Measurements from ENCODE around the gene OR51V1.
"Not testable (repeated sequence)": the region's sequence is repeated elsewhere in the genome, so short reads cannot be mapped to it uniquely, and the experiment has no call there.

GRCh38 chr11:5161045-5161444 is 39.4 kb downstream of the OR51V1 start:
- TF ChIP-seq CTCF (conservative IDR thresholded peaks at IDR 0.05; ENCODE audit: low read length); EZH2phosphoT487 (IDR thresholded peaks at IDR 0.05; ENCODE audit: borderline replicate concordance): not testable (repeated sequence)

All from Loucy (cell line).